H1 (cell line): Measurements from ENCODE around the gene RAB44. TPM values are rescaled to one million over a fixed set of nuclear protein-coding genes. Genes with fewer than 3 reads are reported as not detected.
"Not testable (repeated sequence)": the region's sequence is repeated elsewhere in the genome, so short reads cannot be mapped to it uniquely, and the experiment has no call there.

Source experiments
- CTCF ChIA-PET: fragments of 300-600 bp; sonication (Branson Sonifier 250); formaldehyde crosslinking; loops from one replicate; lab custom pipeline; 2021; ENCODE audit not compliant: partially characterized antibody; lab: Charles Lee
- POLR2A ChIA-PET: fragments of 300-600 bp; sonication (Branson Sonifier 250); formaldehyde crosslinking; loops from one replicate; lab custom pipeline; 2021; ENCODE audit warnings: inconsistent platforms; ENCODE audit not compliant: partially characterized antibody; lab: Charles Lee
- DNase-seq, 2 experiments: peaks; one replicate each; pipeline versions ENCODE4 v3.0.0 to v3.0.0-alpha.2; 2010 to 2022; ENCODE audit warnings: low spot score in 2 of 2, low read depth in 1 of 2, mixed read lengths in 1 of 2
- FAIRE-seq: peaks from 2 replicates; lab custom pipeline; 2011; peaks lifted over from hg19 to GRCh38; lab: Jason Lieb, UNC
- H2AFZ ChIP-seq: 2 replicates; pipeline ENCODE4 v1.8.1; 2012; ENCODE audit warnings: low read length, inconsistent platforms
- H2AK5ac ChIP-seq: 2 replicates; pipeline ENCODE4 v1.6.1; 2013; ENCODE audit warnings: low read depth, low read length
- H2BK120ac ChIP-seq: replicated peaks from 2 replicates; pipeline ENCODE3; 2013; ENCODE audit warnings: low read depth, low read length, inconsistent platforms
- H2BK12ac ChIP-seq: 2 replicates; pipeline ENCODE4 v1.6.1; 2013; ENCODE audit warnings: low read depth, low read length
- H2BK15ac ChIP-seq: 2 replicates; pipeline ENCODE4 v1.6.1; 2013; ENCODE audit warnings: low read length
- H2BK20ac ChIP-seq: 2 replicates; pipeline ENCODE4 v1.6.1; 2013; ENCODE audit warnings: low read length
- H2BK5ac ChIP-seq: 2 replicates; pipeline ENCODE4 v1.6.1; 2013; ENCODE audit warnings: low read depth, low read length
- H3K14ac ChIP-seq: 2 replicates; pipeline ENCODE4 v1.6.1; 2013; ENCODE audit warnings: inconsistent platforms; ENCODE audit not compliant: insufficient read length
- H3K18ac ChIP-seq: 2 replicates; pipeline ENCODE4 v1.6.1; 2013; ENCODE audit warnings: low read length; ENCODE audit errors: extremely low read depth
- H3K23ac ChIP-seq: 2 replicates; pipeline ENCODE4 v1.6.1; 2013; ENCODE audit warnings: inconsistent platforms; ENCODE audit not compliant: insufficient read length
- H3K23me2 ChIP-seq: 2 replicates; pipeline ENCODE4 v1.6.1; 2013; ENCODE audit warnings: low read depth, low read length
- H3K27ac ChIP-seq: 2 replicates; pipeline ENCODE4 v1.6.1; 2011; ENCODE audit warnings: low read depth, low read length, inconsistent platforms
- H3K27me3 ChIP-seq, 4 experiments: replicated peaks in 1 of 4; 1 replicate in 1 of 4; 2 replicates in 3 of 4; pipeline versions ENCODE4 v1.6.1 to v1.8.1; 2011 to 2013; ENCODE audit warnings: low read length in 3 of 4, mild to moderate bottlenecking in 3 of 4, inconsistent platforms in 2 of 4, mixed read lengths in 2 of 4, moderate library complexity in 1 of 4; ENCODE audit not compliant: control insufficient read depth in 3 of 4, insufficient read depth in 3 of 4; ENCODE audit errors: extremely low read depth in 1 of 4
- H3K36me3 ChIP-seq, 4 experiments: 2 replicates each; pipeline versions ENCODE4 v1.6.1 to v1.8.1; 2011 to 2013; ENCODE audit warnings: mild to moderate bottlenecking in 4 of 4, low read length in 3 of 4, moderate library complexity in 2 of 4, control low read depth in 1 of 4, inconsistent platforms in 1 of 4; ENCODE audit not compliant: insufficient read depth in 4 of 4, control insufficient read depth in 2 of 4
- H3K4ac ChIP-seq: replicated peaks from 2 replicates; pipeline ENCODE3; 2013; ENCODE audit warnings: low read length, low read depth, mixed read lengths, inconsistent platforms; ENCODE audit not compliant: insufficient read length
- H3K4me1 ChIP-seq, 4 experiments: replicated peaks in 1 of 4; 1 replicate in 1 of 4; 2 replicates in 3 of 4; pipeline versions ENCODE4 v1.6.1 to v1.8.1; 2011 to 2013; ENCODE audit warnings: low read length in 3 of 4, inconsistent platforms in 2 of 4, mixed read lengths in 1 of 4; ENCODE audit not compliant: insufficient read depth in 4 of 4, control insufficient read depth in 3 of 4
- H3K4me2 ChIP-seq, 2 experiments: 2 replicates each; pipeline versions ENCODE4 v1.6.1 to v1.8.1; 2011 to 2013; ENCODE audit warnings: low read depth in 2 of 2, low read length in 2 of 2, control low read depth in 1 of 2, inconsistent platforms in 1 of 2, mild to moderate bottlenecking in 1 of 2; ENCODE audit not compliant: insufficient read depth in 1 of 2
- H3K4me3 ChIP-seq, 4 experiments: fragments of 200-600, 300-600 bp in 1 of 4; sonication (generic), shearing (Covaris generic), sonication (Bioruptor Twin) in 1 of 4; 2 replicates each; pipeline versions ENCODE4 v1.5.1 to v1.8.1; 2011 to 2016; ENCODE audit warnings: low read length in 4 of 4, low read depth in 3 of 4, control low read depth in 2 of 4, inconsistent platforms in 2 of 4, mild to moderate bottlenecking in 2 of 4, mixed read lengths in 1 of 4, moderate library complexity in 1 of 4; ENCODE audit not compliant: insufficient read depth in 2 of 4; ENCODE audit errors: extremely low read depth in 1 of 4
- H3K56ac ChIP-seq: replicated peaks from 2 replicates; pipeline ENCODE3; 2013; ENCODE audit warnings: low read depth, mild to moderate bottlenecking, mixed read lengths, low read length, inconsistent platforms; ENCODE audit not compliant: insufficient read length
- H3K79me1 ChIP-seq: 2 replicates; pipeline ENCODE4 v1.6.1; 2013; ENCODE audit warnings: low read depth, low read length, control low read depth
- H3K79me2 ChIP-seq, 2 experiments: 2 replicates each; pipeline versions ENCODE4 v1.6.1 to v1.8.1; 2012 to 2013; ENCODE audit warnings: low read length in 2 of 2, mild to moderate bottlenecking in 2 of 2, inconsistent platforms in 1 of 2; ENCODE audit not compliant: insufficient read depth in 2 of 2, control insufficient read depth in 1 of 2
- H3K9ac ChIP-seq, 4 experiments: replicated peaks in 1 of 4; 1 replicate in 1 of 4; 2 replicates in 3 of 4; pipeline versions ENCODE4 v1.6.1 to v1.8.1; 2011 to 2013; ENCODE audit warnings: low read depth in 3 of 4, low read length in 3 of 4, control low read depth in 2 of 4, mild to moderate bottlenecking in 2 of 4, moderate library complexity in 2 of 4, inconsistent platforms in 1 of 4; ENCODE audit errors: extremely low read depth in 1 of 4
- H3K9me3 ChIP-seq, 2 experiments: 2 replicates each; pipeline versions ENCODE4 v1.6.1 to v1.8.1; 2012 to 2013; ENCODE audit warnings: mild to moderate bottlenecking in 2 of 2, moderate library complexity in 2 of 2, control low read depth in 1 of 2, inconsistent platforms in 1 of 2, low read depth in 1 of 2, low read length in 1 of 2, mixed read lengths in 1 of 2; ENCODE audit not compliant: insufficient read depth in 2 of 2
- H4K20me1 ChIP-seq, 2 experiments: replicated peaks in 1 of 2; 2 replicates each; pipeline versions ENCODE3 to v1.8.1; 2011 to 2013; ENCODE audit warnings: inconsistent platforms in 2 of 2, low read length in 2 of 2, mild to moderate bottlenecking in 1 of 2; ENCODE audit not compliant: insufficient read depth in 2 of 2, control insufficient read depth in 1 of 2
- H4K5ac ChIP-seq: 2 replicates; pipeline ENCODE4 v1.6.1; 2013; ENCODE audit warnings: low read length, low read depth, mixed read lengths, inconsistent platforms; ENCODE audit not compliant: insufficient read length
- H4K8ac ChIP-seq: 2 replicates; pipeline ENCODE4 v1.8.0; 2013; ENCODE audit warnings: mild to moderate bottlenecking, moderate library complexity, low read length, inconsistent platforms; ENCODE audit not compliant: insufficient read depth; ENCODE audit errors: extremely low read depth
- H4K91ac ChIP-seq: replicated peaks from 2 replicates; pipeline ENCODE3; 2013; ENCODE audit warnings: low read length, mixed read lengths, inconsistent platforms; ENCODE audit not compliant: insufficient read length
- CHD2 ChIP-seq: IDR thresholded peaks from 2 replicates; pipeline ENCODE4 v1.6.1; 2012; ENCODE audit warnings: low read length, improper control_type of control experiment
- TCF12 ChIP-seq: IDR thresholded peaks from 2 replicates; pipeline ENCODE4 v1.6.1; 2011; ENCODE audit warnings: low read depth, mild to moderate bottlenecking, low read length
- WGBS, 2 experiments: shearing (Covaris generic) in 1 of 2; methylation state at CpG; one replicate each; pipeline versions ENCODE4 v1.1.6 to v1.1.7; 2013 to 2015; ENCODE audit warnings: low lambda C conversion rate in 2 of 2, mixed read lengths in 2 of 2, inconsistent platforms in 1 of 2, low coverage in 1 of 2, missing lambda C conversion rate in 1 of 2; ENCODE audit not compliant: insufficient replicate concordance in 2 of 2, insufficient coverage in 1 of 2, insufficient read length in 1 of 2; ENCODE audit errors: extremely low coverage in 1 of 2, missing lambda C conversion rate in 1 of 2; 5-methylcytosine and 5-hydroxymethylcytosine counted together
- polyA plus RNA-seq, 7 experiments: library from polyadenylated mRNA; depleted of rRNA in 3 of 7; stranded (reverse) in 5 of 7; unstranded in 2 of 7; fragments of >200 nt in 5 of 7; fragments of 200-250 nt in 2 of 7; gene quantifications; 1 replicate in 5 of 7; 2 replicates in 1 of 7; 4 replicates in 1 of 7; pipeline versions ENCODE4 v1.2.1 to v1.2.3, GENCODE V29; 2011 to 2013; ENCODE audit warnings: missing spikeins in 2 of 7, mixed read lengths in 2 of 7
- total RNA-seq: library from RNA; stranded (reverse); fragmentation: NEBNext Ultra II Directional; extraction: Animal tissue kit (Norgen Biotek cat#: 25700); gene quantifications from 2 replicates; pipeline ENCODE4 v1.2.1, GENCODE V29; 2021

Gene RAB44
- total and polyA plus RNA-seq, 2 of the 8 experiments (the other 6 are each of a cell fraction or from before 2014, with no cell fraction given), result 0.02 TPM; not detected in 1

- TF ChIP-seq TCF12 (no peak), CHD2 (no peak)
Measured at GRCh38 chr6:36703982-36704381, 6.4 kb downstream of the RAB44 start (continued).

GRCh38 chr6:36704961-36705577, 7.4 kb downstream of the RAB44 start:
- not testable (repeated sequence) for H2BK20ac ChIP-seq

More at GRCh38 chr6:36704961-36705577, 7.4 kb downstream of the RAB44 start:
- not testable (repeated sequence) for H3K4me2 ChIP-seq, H3K79me2 ChIP-seq, H2BK5ac ChIP-seq, H3K14ac ChIP-seq, H3K4me3 ChIP-seq, H3K27ac ChIP-seq, DNase-seq, FAIRE-seq, H3K9ac ChIP-seq, H3K23ac ChIP-seq, H3K4ac ChIP-seq, H3K23me2 ChIP-seq, H3K36me3 ChIP-seq, H3K9me3 ChIP-seq, H3K79me1 ChIP-seq, H4K8ac ChIP-seq, H3K56ac ChIP-seq, H2AK5ac ChIP-seq, H4K5ac ChIP-seq, H3K27me3 ChIP-seq, H2AFZ ChIP-seq, H2BK15ac ChIP-seq, H4K91ac ChIP-seq, H2BK120ac ChIP-seq, H3K18ac ChIP-seq, H3K4me1 ChIP-seq, H2BK12ac ChIP-seq, H4K20me1 ChIP-seq
- POLR2A ChIA-PET, result interaction anchor here (0.6 to 1.5 kb wide), 4 partner anchors 10 to 107 kb away, joined by 3 to 4 read pairs (median 4); no protein-coding TSS in a partner anchor
- CTCF ChIA-PET, result interaction anchor here (0.7 to 8.6 kb wide), 10 partner anchors 7 to 319 kb away, joined by 3 to 52 read pairs (median 4); partner anchors contain the start of gene RAB44
- 80% methylated on average over 6 of the region's 7 CpGs; no CpG with 5 or more reads in 1 of the 2 experiments for WGBS, 2 experiments
